Mesothelial cell of epicardium (in vitro differentiated cells): ENCODE data around the gene ITGA11. TPM values are rescaled to one million over a fixed set of nuclear protein-coding genes. Genes with fewer than 3 reads are reported as not detected.

Source experiments
- DNase-seq, 2 experiments: peaks; one replicate each; pipeline ENCODE4 v3.0.0; 2021; ENCODE audit warnings: low spot score in 2 of 2; ENCODE audit not compliant: unreplicated experiment in 2 of 2
- H3K27ac Mint-ChIP-seq: 2 replicates; pipeline ENCODE4 v1.8.0; 2021; ENCODE audit warnings: mixed read lengths
- H3K27me3 Mint-ChIP-seq: 2 replicates; pipeline ENCODE4 v1.8.0; 2021; ENCODE audit warnings: low read depth, mixed read lengths
- H3K36me3 Mint-ChIP-seq: 2 replicates; pipeline ENCODE4 v1.8.0; 2021; ENCODE audit warnings: mixed read lengths
- H3K4me1 Mint-ChIP-seq: 2 replicates; pipeline ENCODE4 v1.8.0; 2021; ENCODE audit warnings: mixed read lengths
- H3K4me3 Mint-ChIP-seq: 2 replicates; pipeline ENCODE4 v1.8.0; 2021; ENCODE audit warnings: mild to moderate bottlenecking, moderate library complexity, mixed read lengths
- H3K9me3 Mint-ChIP-seq: 2 replicates; pipeline ENCODE4 v1.8.0; 2021; ENCODE audit warnings: mixed read lengths
- total RNA-seq: library from RNA; stranded (reverse); gene quantifications from 3 replicates; pipeline ENCODE4 v1.2.1, GENCODE V29; 2021
- TF ChIP-seq, protein P1 (sequence below): fragments of 200-600 bp; sonication (generic); IDR thresholded peaks from one replicate; pipeline ENCODE4 v1.5.0; 2021; ENCODE audit warnings: antibody characterized with exemption; ENCODE audit not compliant: unreplicated experiment

ITGA11 gene
- total RNA-seq, 1 donor from 2014 or later, result 3.5 TPM

DNA sequence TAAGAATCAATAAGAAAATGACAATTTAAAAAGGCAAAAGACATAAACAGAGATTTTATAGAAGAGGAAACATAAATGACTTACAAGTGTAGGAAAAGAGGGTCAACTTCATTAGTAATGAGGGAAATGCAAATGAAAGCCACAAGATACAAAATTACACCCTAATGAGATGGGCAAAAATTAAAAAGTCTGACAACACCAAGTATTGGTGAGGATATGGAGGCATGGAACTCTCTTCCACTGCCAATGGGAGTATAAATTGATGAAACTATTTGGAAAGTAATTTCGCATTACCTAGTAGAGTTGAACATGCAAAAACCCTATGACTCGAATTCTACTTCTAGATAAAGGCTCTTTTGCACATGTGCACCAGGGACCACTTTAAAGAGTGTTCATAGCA is 28.2 kb upstream of the ITGA11 start:
- H3K4me1 Mint-ChIP-seq, result no peaks in the 10 kb centered on the region
- TF ChIP-seq, protein P1, sequence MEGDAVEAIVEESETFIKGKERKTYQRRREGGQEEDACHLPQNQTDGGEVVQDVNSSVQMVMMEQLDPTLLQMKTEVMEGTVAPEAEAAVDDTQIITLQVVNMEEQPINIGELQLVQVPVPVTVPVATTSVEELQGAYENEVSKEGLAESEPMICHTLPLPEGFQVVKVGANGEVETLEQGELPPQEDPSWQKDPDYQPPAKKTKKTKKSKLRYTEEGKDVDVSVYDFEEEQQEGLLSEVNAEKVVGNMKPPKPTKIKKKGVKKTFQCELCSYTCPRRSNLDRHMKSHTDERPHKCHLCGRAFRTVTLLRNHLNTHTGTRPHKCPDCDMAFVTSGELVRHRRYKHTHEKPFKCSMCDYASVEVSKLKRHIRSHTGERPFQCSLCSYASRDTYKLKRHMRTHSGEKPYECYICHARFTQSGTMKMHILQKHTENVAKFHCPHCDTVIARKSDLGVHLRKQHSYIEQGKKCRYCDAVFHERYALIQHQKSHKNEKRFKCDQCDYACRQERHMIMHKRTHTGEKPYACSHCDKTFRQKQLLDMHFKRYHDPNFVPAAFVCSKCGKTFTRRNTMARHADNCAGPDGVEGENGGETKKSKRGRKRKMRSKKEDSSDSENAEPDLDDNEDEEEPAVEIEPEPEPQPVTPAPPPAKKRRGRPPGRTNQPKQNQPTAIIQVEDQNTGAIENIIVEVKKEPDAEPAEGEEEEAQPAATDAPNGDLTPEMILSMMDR, result no peak
- DNase-seq, result no peak
- H3K9me3 Mint-ChIP-seq, result peaks cover 15% of the 10 kb centered on the region
- H3K27ac Mint-ChIP-seq, result no peak overlapping the region
- H3K27me3 Mint-ChIP-seq, result peaks cover 38% of the 10 kb centered on the region
- H3K4me3 Mint-ChIP-seq, result no peak overlapping the region
- no peaks in the 10 kb centered on the region for H3K36me3 Mint-ChIP-seq

- Mint-ChIP-seq H3K4me1 (no peaks in the 10 kb centered on the region), H3K4me3 (no peak overlapping the region), H3K9me3 (peaks cover 14% of the 10 kb centered on the region), H3K36me3 (no peaks in the 10 kb centered on the region), H3K27ac (no peak overlapping the region), H3K27me3 (peaks cover 66% of the 10 kb centered on the region)
- TF ChIP-seq, protein P1, result no peak
- no peak for DNase-seq
These were observed 18.2 kb upstream of the ITGA11 start for GRCh38 chr15:68450192-68450591.

- Mint-ChIP-seq H3K27ac (no peak overlapping the region), H3K9me3 (peaks cover 16% of the 10 kb centered on the region), H3K36me3 (no peaks in the 10 kb centered on the region), H3K4me1 (no peaks in the 10 kb centered on the region), H3K27me3 (peaks cover 60% of the 10 kb centered on the region), H3K4me3 (no peak overlapping the region)
- TF ChIP-seq, protein P1, result no peak
- DNase-seq, result no peak
These were observed 17.4 kb upstream of the ITGA11 start for GRCh38 chr15:68449389-68449788.

DNA sequence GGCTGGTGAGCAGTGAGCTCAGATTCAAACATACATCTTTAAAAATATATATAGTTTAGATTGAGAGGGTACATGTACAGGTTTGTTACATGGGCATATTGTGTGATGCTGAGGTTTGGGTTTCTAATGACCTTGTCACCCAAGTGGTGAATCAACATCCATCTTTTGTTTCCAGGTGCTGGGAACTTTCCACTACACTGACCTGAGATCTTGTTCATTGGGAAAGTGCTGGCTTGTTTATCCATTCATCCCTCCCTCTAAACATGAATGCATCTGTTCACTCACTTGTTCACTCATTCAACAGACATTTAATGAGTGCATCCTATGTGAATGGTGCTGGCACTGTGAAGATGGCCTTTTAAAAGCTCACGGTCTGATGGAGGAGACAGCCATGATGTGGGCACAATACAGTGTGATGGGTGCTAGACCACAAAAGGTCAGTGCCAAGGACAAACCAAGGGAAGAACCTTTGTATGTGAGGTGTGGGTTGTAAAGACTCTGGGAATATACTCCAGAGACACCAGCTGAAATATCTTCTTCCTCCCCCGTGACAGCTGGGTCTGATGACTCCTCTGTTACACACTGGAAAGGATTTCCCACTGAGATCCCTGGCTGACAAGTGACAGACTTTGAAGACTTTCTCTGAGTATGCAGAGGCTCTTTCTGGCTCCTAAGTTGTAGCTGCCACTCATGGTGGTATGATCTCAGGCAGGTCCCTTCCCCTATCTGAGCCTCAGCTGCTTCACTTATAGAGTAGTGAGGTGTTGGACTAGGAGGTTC is 16.2 kb upstream of the ITGA11 start:
- Mint-ChIP-seq H3K27ac (no peak overlapping the region), H3K9me3 (peaks cover 21% of the 10 kb centered on the region), H3K27me3 (peaks cover 58% of the 10 kb centered on the region), H3K36me3 (no peaks in the 10 kb centered on the region), H3K4me1 (no peaks in the 10 kb centered on the region), H3K4me3 (no peak overlapping the region)
- no peak for DNase-seq
- TF ChIP-seq, protein P1, result no peak

DNA sequence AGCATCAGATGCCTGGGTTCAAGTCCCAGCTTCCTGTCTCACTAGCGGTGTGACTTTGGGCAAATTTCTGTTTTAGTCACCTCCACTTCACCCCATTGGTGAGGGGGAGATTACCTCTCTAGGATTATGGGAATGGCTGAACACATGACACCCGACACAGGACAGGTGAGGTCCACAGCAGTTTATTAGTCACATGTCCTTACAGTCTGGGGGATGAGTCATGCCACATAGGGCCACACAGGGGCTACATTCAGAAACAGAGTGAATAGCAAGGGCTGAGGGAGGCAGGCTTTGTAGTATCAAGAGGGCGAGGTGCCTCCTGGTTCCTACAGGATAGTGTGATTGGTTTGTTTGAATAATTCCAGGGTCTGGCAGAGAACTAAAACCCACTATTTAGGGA is 15.2 kb upstream of the ITGA11 start:
- Mint-ChIP-seq H3K4me3 (no peak overlapping the region), H3K27me3 (peaks cover 54% of the 10 kb centered on the region), H3K4me1 (no peaks in the 10 kb centered on the region), H3K36me3 (no peaks in the 10 kb centered on the region), H3K9me3 (peaks cover 18% of the 10 kb centered on the region), H3K27ac (no peak overlapping the region)
- DNase-seq, result no peak
- TF ChIP-seq, protein P1, result no peak

GRCh38 chr15:68445351-68445750 is 13.4 kb upstream of the ITGA11 start:
- no peak overlapping the region for H3K4me3 Mint-ChIP-seq
- no peak overlapping the region for H3K27ac Mint-ChIP-seq
- DNase-seq, result no peak
- no peaks in the 10 kb centered on the region for H3K36me3 Mint-ChIP-seq
- peaks cover 51% of the 10 kb centered on the region for H3K27me3 Mint-ChIP-seq
- peaks cover 4% of the 10 kb centered on the region for H3K4me1 Mint-ChIP-seq
- H3K9me3 Mint-ChIP-seq, result peaks cover 7% of the 10 kb centered on the region
- TF ChIP-seq, protein P1, result no peak
